Activated CD8-positive, alpha-beta T cell treated with anti-CD3 and anti-CD28 coated beads for 36 hours (primary cell): Measurements from ENCODE around the gene C2. TPM values are rescaled to one million over a fixed set of nuclear protein-coding genes. Genes with fewer than 3 reads are reported as not detected.
"Not testable (repeated sequence)": the region's sequence is repeated elsewhere in the genome, so short reads cannot be mapped to it uniquely, and the experiment has no call there.

ENCODE experiments used
- ATAC-seq: fragments of 200-7000 bp; cut with Tn5 transposase; one replicate; pipeline ENCODE4 v1.10.0; 2021; ENCODE audit warnings: mild to moderate bottlenecking, moderate library complexity
- CTCF ChIA-PET: fragments of 350-600 bp; sonication (Branson Sonifier 250); formaldehyde crosslinking; loops from one replicate; lab custom pipeline; 2021; ENCODE audit warnings: antibody characterized with exemption; lab: Charles Lee
- POLR2A ChIA-PET: fragments of 350-600 bp; sonication (Branson Sonifier 250); formaldehyde crosslinking; loops from one replicate; lab custom pipeline; 2021; ENCODE audit warnings: antibody characterized with exemption; lab: Charles Lee
- DNase-seq: peaks from one replicate; pipeline ENCODE4 v3.0.0-alpha.2; 2020
- H3K27ac Mint-ChIP-seq: one replicate; pipeline ENCODE4 v1.8.0; 2021; ENCODE audit warnings: mild to moderate bottlenecking, mixed read lengths
- H3K27me3 Mint-ChIP-seq: one replicate; pipeline ENCODE4 v1.8.0; 2021; ENCODE audit warnings: mixed read lengths
- H3K36me3 Mint-ChIP-seq: one replicate; pipeline ENCODE4 v1.8.0; 2021; ENCODE audit warnings: low read depth, mixed read lengths
- H3K4me1 Mint-ChIP-seq: one replicate; pipeline ENCODE4 v1.8.0; 2021; ENCODE audit warnings: low read depth, mixed read lengths
- H3K4me3 Mint-ChIP-seq: one replicate; pipeline ENCODE4 v1.8.0; 2021; ENCODE audit warnings: mild to moderate bottlenecking, moderate library complexity, mixed read lengths
- H3K9me3 Mint-ChIP-seq: one replicate; pipeline ENCODE4 v1.8.0; 2021; ENCODE audit warnings: mixed read lengths
- CTCF ChIP-seq: fragments of 200-600 bp; IDR thresholded peaks from one replicate; pipeline ENCODE4 v1.8.0; 2022; ENCODE audit warnings: antibody characterized with exemption, mild to moderate bottlenecking
- intact Hi-C: fragments of 100-400 bp; cut with micrococcal nuclease; formaldehyde crosslinking; loops from one replicate; pipeline ENCODE4 v1.10.0; 2022
- total RNA-seq, 2 experiments: library from RNA; stranded (reverse); gene quantifications; one replicate each; pipeline ENCODE4 v1.2.3, GENCODE V29; 2021

C2 gene
- total RNA-seq, 2 experiments from 2014 or later, result 0.99 to 1.4 TPM

- Mint-ChIP-seq H3K27me3 (no peaks in the 10 kb centered on the region), H3K4me3 (no peak overlapping the region), H3K36me3 (peaks cover 6% of the 10 kb centered on the region), H3K27ac (no peak overlapping the region), H3K4me1 (peaks cover 27% of the 10 kb centered on the region), H3K9me3 (no peaks in the 10 kb centered on the region)
- TF ChIP-seq CTCF, result no peak
- DNase-seq (no peak), ATAC-seq (no peak)
- POLR2A ChIA-PET, result interaction anchor here (0.8 kb wide), 1 partner anchor 19 kb away, joined by 3 read pairs; the partner anchor contains the start of genes NELFE and SKIC2
- intact Hi-C loops, result no loop called here
- CTCF ChIA-PET, result interaction anchor here (1.8 kb wide), 1 partner anchor 26 kb away, joined by 7 read pairs; no protein-coding TSS in a partner anchor
Measured at GRCh38 chr6:31977816-31978431, 50.4 kb downstream of the C2 start.

GRCh38 chr6:31978831-31979230 is 51.3 kb downstream of the C2 start:
- no peak for ATAC-seq
- peaks cover 6% of the 10 kb centered on the region for H3K36me3 Mint-ChIP-seq
- POLR2A ChIA-PET, result no interaction called here
- peak overlapping the region; percentile 83 for H3K27ac Mint-ChIP-seq
- TF ChIP-seq CTCF, result no peak
- CTCF ChIA-PET, result interaction anchor here (0.8 to 1.8 kb wide), 2 partner anchors 27 to 70 kb away, joined by 3 to 7 read pairs; no protein-coding TSS in a partner anchor
- DNase-seq, result no peak
- peaks cover 18% of the 10 kb centered on the region for H3K4me1 Mint-ChIP-seq
- H3K4me3 Mint-ChIP-seq, result no peak overlapping the region
- intact Hi-C loops, result no loop called here
- no peaks in the 10 kb centered on the region for H3K27me3 Mint-ChIP-seq
- H3K9me3 Mint-ChIP-seq, result no peaks in the 10 kb centered on the region

- TF ChIP-seq CTCF, result no peak
- DNase-seq (no peak), ATAC-seq (no peak)
- ChIA-PET POLR2A (no interaction called here), CTCF (interaction anchor here (0.8 to 1.8 kb wide), 2 partner anchors 27 to 69 kb away, joined by 3 to 7 read pairs; no protein-coding TSS in a partner anchor)
- Mint-ChIP-seq H3K9me3 (no peaks in the 10 kb centered on the region), H3K27me3 (no peaks in the 10 kb centered on the region), H3K4me3 (no peak overlapping the region), H3K4me1 (peaks cover 15% of the 10 kb centered on the region), H3K36me3 (peaks cover 6% of the 10 kb centered on the region), H3K27ac (peak overlapping the region; percentile 83)
- intact Hi-C loops, result no loop called here
Measured at GRCh38 chr6:31979238-31979898, 51.9 kb downstream of the C2 start.

- Mint-ChIP-seq H3K4me1 (peaks cover 13% of the 10 kb centered on the region), H3K27ac (peak overlapping the region; percentile 83)
- H3K27me3 Mint-ChIP-seq, H3K36me3 Mint-ChIP-seq, POLR2A ChIA-PET, H3K9me3 Mint-ChIP-seq, H3K4me3 Mint-ChIP-seq, DNase-seq, CTCF ChIA-PET, intact Hi-C loops, ATAC-seq: not testable (repeated sequence)
Measured at GRCh38 chr6:31980195-31980876, 52.8 kb downstream of the C2 start.

GRCh38 chr6:31980998-31981397 is 53.5 kb downstream of the C2 start:
- POLR2A ChIA-PET, ATAC-seq, H3K27me3 Mint-ChIP-seq, intact Hi-C loops, H3K9me3 Mint-ChIP-seq, H3K27ac Mint-ChIP-seq, H3K4me3 Mint-ChIP-seq, DNase-seq, H3K36me3 Mint-ChIP-seq, CTCF ChIA-PET: not testable (repeated sequence)
- H3K4me1 Mint-ChIP-seq, result peaks cover 13% of the 10 kb centered on the region

GRCh38 chr6:31981744-31982143 is 54.2 kb downstream of the C2 start, which contains the start of gene C4A:
TSS of gene C4A (plus strand) at chr6:31982057. CDS start at chr6:31982108, 51 bp downstream.
- H3K27ac Mint-ChIP-seq, H3K4me3 Mint-ChIP-seq, H3K36me3 Mint-ChIP-seq, H3K27me3 Mint-ChIP-seq, POLR2A ChIA-PET, DNase-seq, ATAC-seq, H3K9me3 Mint-ChIP-seq, CTCF ChIA-PET, intact Hi-C loops: not testable (repeated sequence)
- peaks cover 13% of the 10 kb centered on the region for H3K4me1 Mint-ChIP-seq

GRCh38 chr6:31989363-31989762 is 61.8 kb downstream of the C2 start:
- DNase-seq, H3K9me3 Mint-ChIP-seq, H3K4me1 Mint-ChIP-seq, CTCF ChIA-PET, H3K27ac Mint-ChIP-seq, intact Hi-C loops, ATAC-seq, H3K36me3 Mint-ChIP-seq, H3K27me3 Mint-ChIP-seq, POLR2A ChIA-PET, H3K4me3 Mint-ChIP-seq: not testable (repeated sequence)

GRCh38 chr6:31994421-31994820 is 66.9 kb downstream of the C2 start:
- DNase-seq, H3K36me3 Mint-ChIP-seq, CTCF ChIA-PET, H3K9me3 Mint-ChIP-seq, POLR2A ChIA-PET, intact Hi-C loops, H3K4me1 Mint-ChIP-seq, H3K27me3 Mint-ChIP-seq, ATAC-seq, H3K27ac Mint-ChIP-seq, H3K4me3 Mint-ChIP-seq: not testable (repeated sequence)
